Left lung (tissue), 10 donors: ENCODE results near the gene TKTL1. TPM values are rescaled to one million over a fixed set of nuclear protein-coding genes. Genes with fewer than 3 reads are reported as not detected.

Experiments
- ATAC-seq: fragments of 200-7000 bp; cut with Tn5 transposase; one replicate; pipeline ENCODE4 v1.9.1; 2020; ENCODE audit warnings: moderate library complexity
- DNase-seq, 4 donors: peaks; one replicate each; pipeline ENCODE4 v3.0.0-alpha.2; 2013 to 2020
- H3K27ac ChIP-seq, 2 donors: fragments of 200-600 bp; sonication (generic) in 1 of 2; one replicate each; pipeline versions ENCODE4 v1.5.0 to v1.8.0; 2020 to 2021
- H3K27me3 ChIP-seq, 2 donors: fragments of 200-600 bp; sonication (generic) in 1 of 2; one replicate each; pipeline versions ENCODE4 v1.5.0 to v1.8.0; 2020 to 2021
- H3K36me3 ChIP-seq, 2 donors: fragments of 200-600 bp; sonication (generic) in 1 of 2; one replicate each; pipeline versions ENCODE4 v1.5.0 to v1.8.0; 2020 to 2021
- H3K4me1 ChIP-seq, 2 donors: fragments of 200-600 bp; one replicate each; pipeline ENCODE4 v1.8.0; 2021
- H3K4me3 ChIP-seq, 2 donors: fragments of 200-600 bp; sonication (generic) in 1 of 2; one replicate each; pipeline versions ENCODE4 v1.5.0 to v1.8.0; 2020 to 2021; ENCODE audit warnings: mild to moderate bottlenecking in 1 of 2
- H3K9me3 ChIP-seq, 2 donors: fragments of 200-600 bp; sonication (generic) in 1 of 2; one replicate each; pipeline versions ENCODE4 v1.5.0 to v1.8.0; 2020 to 2021
- CTCF ChIP-seq, 2 donors: fragments of 200-600 bp; sonication (generic) in 1 of 2; IDR thresholded peaks; one replicate each; pipeline versions ENCODE4 v1.5.0 to v1.8.0; 2021; ENCODE audit warnings: antibody characterized with exemption in 2 of 2
- intact Hi-C, 2 donors: fragments of 100-400 bp; cut with DNase I; formaldehyde crosslinking; loops; one replicate each; pipeline versions ENCODE4 v1.11.2 to v1.14.2; 2022
- polyA plus RNA-seq, 6 donors: library from polyadenylated mRNA; unstranded; fragments of 120-200 nt; gene quantifications; one replicate each; pipeline ENCODE4 v1.2.1, GENCODE V29; 2013; ENCODE audit not compliant: insufficient read length in 6 of 6
- total RNA-seq, 2 donors: library from RNA; stranded (reverse); fragmentation: NEBNext Ultra II Directional; extraction: Animal tissue kit (Norgen Biotek cat#: 25700); gene quantifications; one replicate each; pipeline ENCODE4 v1.2.1, GENCODE V29; 2021
- donor health status: DM: no; HTN: yes; CAD: no.
- donor health status: DM: no; HTN: no; CAD: no.

The TKTL1 gene
- total and polyA plus RNA-seq, 8 donors = 0.27 to 0.52 (median 0.43) TPM; not detected in 1

- ATAC-seq (no peak), DNase-seq (no peak)
- Histone ChIP-seq H3K27ac (peak overlapping the region; percentile 89 to 90), H3K4me3 (peak overlapping the region; percentile 36 to 72), H3K9me3 (no peaks in the 10 kb centered on the region), H3K36me3 (peaks cover 0 to 55% of the 10 kb centered on the region in 2 donors), H3K4me1 (peaks cover 0 to 33% of the 10 kb centered on the region in 2 donors), H3K27me3 (no peaks in the 10 kb centered on the region)
- intact Hi-C loops = no loop called here
- no peak for TF ChIP-seq CTCF (IDR thresholded peaks at IDR 0.05)
These were observed 72.1 kb downstream of the TKTL1 start for GRCh38 chrX:154367474-154368308.

GRCh38 chrX:154368630-154369448 lies 73.2 kb downstream of the TKTL1 start:
- DNase-seq = peak in 3 of 4 donors; percentile 58 to 92 (median 91)
- intact Hi-C loops = no loop called here
- peak overlapping the region; percentile 36 to 72 for H3K4me3 ChIP-seq

GRCh38 chrX:154369449-154370299 lies 74.1 kb downstream of the TKTL1 start:
- peaks cover 0 to 50% of the 10 kb centered on the region in 2 donors for H3K4me1 ChIP-seq
- H3K9me3 ChIP-seq = no peaks in the 10 kb centered on the region
- no peak for TF ChIP-seq CTCF (IDR thresholded peaks at IDR 0.05)
- intact Hi-C loops = no loop called here
- peak overlapping the region; percentile 89 to 90 for H3K27ac ChIP-seq
- ATAC-seq (peak; percentile 45), DNase-seq (peak; percentile 82 to 94 (median 88))
- peaks cover 0 to 35% of the 10 kb centered on the region in 2 donors for H3K36me3 ChIP-seq
- peak overlapping the region; percentile 58 to 72 for H3K4me3 ChIP-seq
- H3K27me3 ChIP-seq = no peaks in the 10 kb centered on the region

More at GRCh38 chrX:154368630-154369448, 73.2 kb downstream of the TKTL1 start:
- H3K9me3 ChIP-seq = no peaks in the 10 kb centered on the region
- H3K27me3 ChIP-seq = no peaks in the 10 kb centered on the region
- peak overlapping the region; percentile 89 to 90 for H3K27ac ChIP-seq
- H3K36me3 ChIP-seq = peaks cover 0 to 44% of the 10 kb centered on the region in 2 donors
- no peak for TF ChIP-seq CTCF (IDR thresholded peaks at IDR 0.05)
- peak; percentile 54 for ATAC-seq
- peaks cover 0 to 45% of the 10 kb centered on the region in 2 donors for H3K4me1 ChIP-seq

GRCh38 chrX:154370300-154371016 lies 74.9 kb downstream of the TKTL1 start:
- peaks cover 0 to 27% of the 10 kb centered on the region in 2 donors for H3K36me3 ChIP-seq
- H3K4me1 ChIP-seq = peaks cover 0 to 51% of the 10 kb centered on the region in 2 donors
- no peaks in the 10 kb centered on the region for H3K27me3 ChIP-seq
- H3K9me3 ChIP-seq = no peaks in the 10 kb centered on the region
- DNase-seq = no peak
- peak overlapping the region; percentile 58 to 72 for H3K4me3 ChIP-seq
- no peak for TF ChIP-seq CTCF (IDR thresholded peaks at IDR 0.05)
- intact Hi-C loops = no loop called here
- ATAC-seq = no peak
- peak overlapping the region; percentile 89 to 90 for H3K27ac ChIP-seq
